H1 (cell line): Measurements from ENCODE around the gene ARHGEF7. TPM values are rescaled to one million over a fixed set of nuclear protein-coding genes. Genes with fewer than 3 reads are reported as not detected.

Source experiments
- CTCF ChIA-PET: fragments of 300-600 bp; sonication (Branson Sonifier 250); formaldehyde crosslinking; loops from one replicate; lab custom pipeline; 2021; ENCODE audit not compliant: partially characterized antibody; lab: Charles Lee
- POLR2A ChIA-PET: fragments of 300-600 bp; sonication (Branson Sonifier 250); formaldehyde crosslinking; loops from one replicate; lab custom pipeline; 2021; ENCODE audit warnings: inconsistent platforms; ENCODE audit not compliant: partially characterized antibody; lab: Charles Lee
- DNase-seq, 2 experiments: peaks; one replicate each; pipeline versions ENCODE4 v3.0.0 to v3.0.0-alpha.2; 2010 to 2022; ENCODE audit warnings: low spot score in 2 of 2, low read depth in 1 of 2, mixed read lengths in 1 of 2
- FAIRE-seq: peaks from 2 replicates; lab custom pipeline; 2011; peaks lifted over from hg19 to GRCh38; lab: Jason Lieb, UNC
- H2AFZ ChIP-seq: 2 replicates; pipeline ENCODE4 v1.8.1; 2012; ENCODE audit warnings: low read length, inconsistent platforms
- H2AK5ac ChIP-seq: 2 replicates; pipeline ENCODE4 v1.6.1; 2013; ENCODE audit warnings: low read depth, low read length
- H2BK120ac ChIP-seq: replicated peaks from 2 replicates; pipeline ENCODE3; 2013; ENCODE audit warnings: low read depth, low read length, inconsistent platforms
- H2BK12ac ChIP-seq: 2 replicates; pipeline ENCODE4 v1.6.1; 2013; ENCODE audit warnings: low read depth, low read length
- H2BK15ac ChIP-seq: 2 replicates; pipeline ENCODE4 v1.6.1; 2013; ENCODE audit warnings: low read length
- H2BK20ac ChIP-seq: 2 replicates; pipeline ENCODE4 v1.6.1; 2013; ENCODE audit warnings: low read length
- H2BK5ac ChIP-seq: 2 replicates; pipeline ENCODE4 v1.6.1; 2013; ENCODE audit warnings: low read depth, low read length
- H3K14ac ChIP-seq: 2 replicates; pipeline ENCODE4 v1.6.1; 2013; ENCODE audit warnings: inconsistent platforms; ENCODE audit not compliant: insufficient read length
- H3K18ac ChIP-seq: 2 replicates; pipeline ENCODE4 v1.6.1; 2013; ENCODE audit warnings: low read length; ENCODE audit errors: extremely low read depth
- H3K23ac ChIP-seq: 2 replicates; pipeline ENCODE4 v1.6.1; 2013; ENCODE audit warnings: inconsistent platforms; ENCODE audit not compliant: insufficient read length
- H3K23me2 ChIP-seq: 2 replicates; pipeline ENCODE4 v1.6.1; 2013; ENCODE audit warnings: low read depth, low read length
- H3K27ac ChIP-seq: 2 replicates; pipeline ENCODE4 v1.6.1; 2011; ENCODE audit warnings: low read depth, low read length, inconsistent platforms
- H3K27me3 ChIP-seq, 4 experiments: replicated peaks in 1 of 4; 1 replicate in 1 of 4; 2 replicates in 3 of 4; pipeline versions ENCODE4 v1.6.1 to v1.8.1; 2011 to 2013; ENCODE audit warnings: low read length in 3 of 4, mild to moderate bottlenecking in 3 of 4, inconsistent platforms in 2 of 4, mixed read lengths in 2 of 4, moderate library complexity in 1 of 4; ENCODE audit not compliant: control insufficient read depth in 3 of 4, insufficient read depth in 3 of 4; ENCODE audit errors: extremely low read depth in 1 of 4
- H3K36me3 ChIP-seq, 4 experiments: 2 replicates each; pipeline versions ENCODE4 v1.6.1 to v1.8.1; 2011 to 2013; ENCODE audit warnings: mild to moderate bottlenecking in 4 of 4, low read length in 3 of 4, moderate library complexity in 2 of 4, control low read depth in 1 of 4, inconsistent platforms in 1 of 4; ENCODE audit not compliant: insufficient read depth in 4 of 4, control insufficient read depth in 2 of 4
- H3K4ac ChIP-seq: replicated peaks from 2 replicates; pipeline ENCODE3; 2013; ENCODE audit warnings: low read length, low read depth, mixed read lengths, inconsistent platforms; ENCODE audit not compliant: insufficient read length
- H3K4me1 ChIP-seq, 4 experiments: replicated peaks in 1 of 4; 1 replicate in 1 of 4; 2 replicates in 3 of 4; pipeline versions ENCODE4 v1.6.1 to v1.8.1; 2011 to 2013; ENCODE audit warnings: low read length in 3 of 4, inconsistent platforms in 2 of 4, mixed read lengths in 1 of 4; ENCODE audit not compliant: insufficient read depth in 4 of 4, control insufficient read depth in 3 of 4
- H3K4me2 ChIP-seq, 2 experiments: 2 replicates each; pipeline versions ENCODE4 v1.6.1 to v1.8.1; 2011 to 2013; ENCODE audit warnings: low read depth in 2 of 2, low read length in 2 of 2, control low read depth in 1 of 2, inconsistent platforms in 1 of 2, mild to moderate bottlenecking in 1 of 2; ENCODE audit not compliant: insufficient read depth in 1 of 2
- H3K4me3 ChIP-seq, 4 experiments: fragments of 200-600, 300-600 bp in 1 of 4; sonication (generic), shearing (Covaris generic), sonication (Bioruptor Twin) in 1 of 4; 2 replicates each; pipeline versions ENCODE4 v1.5.1 to v1.8.1; 2011 to 2016; ENCODE audit warnings: low read length in 4 of 4, low read depth in 3 of 4, control low read depth in 2 of 4, inconsistent platforms in 2 of 4, mild to moderate bottlenecking in 2 of 4, mixed read lengths in 1 of 4, moderate library complexity in 1 of 4; ENCODE audit not compliant: insufficient read depth in 2 of 4; ENCODE audit errors: extremely low read depth in 1 of 4
- H3K56ac ChIP-seq: replicated peaks from 2 replicates; pipeline ENCODE3; 2013; ENCODE audit warnings: low read depth, mild to moderate bottlenecking, mixed read lengths, low read length, inconsistent platforms; ENCODE audit not compliant: insufficient read length
- H3K79me1 ChIP-seq: 2 replicates; pipeline ENCODE4 v1.6.1; 2013; ENCODE audit warnings: low read depth, low read length, control low read depth
- H3K79me2 ChIP-seq, 2 experiments: 2 replicates each; pipeline versions ENCODE4 v1.6.1 to v1.8.1; 2012 to 2013; ENCODE audit warnings: low read length in 2 of 2, mild to moderate bottlenecking in 2 of 2, inconsistent platforms in 1 of 2; ENCODE audit not compliant: insufficient read depth in 2 of 2, control insufficient read depth in 1 of 2
- H3K9ac ChIP-seq, 4 experiments: replicated peaks in 1 of 4; 1 replicate in 1 of 4; 2 replicates in 3 of 4; pipeline versions ENCODE4 v1.6.1 to v1.8.1; 2011 to 2013; ENCODE audit warnings: low read depth in 3 of 4, low read length in 3 of 4, control low read depth in 2 of 4, mild to moderate bottlenecking in 2 of 4, moderate library complexity in 2 of 4, inconsistent platforms in 1 of 4; ENCODE audit errors: extremely low read depth in 1 of 4
- H3K9me3 ChIP-seq, 2 experiments: 2 replicates each; pipeline versions ENCODE4 v1.6.1 to v1.8.1; 2012 to 2013; ENCODE audit warnings: mild to moderate bottlenecking in 2 of 2, moderate library complexity in 2 of 2, control low read depth in 1 of 2, inconsistent platforms in 1 of 2, low read depth in 1 of 2, low read length in 1 of 2, mixed read lengths in 1 of 2; ENCODE audit not compliant: insufficient read depth in 2 of 2
- H4K20me1 ChIP-seq, 2 experiments: replicated peaks in 1 of 2; 2 replicates each; pipeline versions ENCODE3 to v1.8.1; 2011 to 2013; ENCODE audit warnings: inconsistent platforms in 2 of 2, low read length in 2 of 2, mild to moderate bottlenecking in 1 of 2; ENCODE audit not compliant: insufficient read depth in 2 of 2, control insufficient read depth in 1 of 2
- H4K5ac ChIP-seq: 2 replicates; pipeline ENCODE4 v1.6.1; 2013; ENCODE audit warnings: low read length, low read depth, mixed read lengths, inconsistent platforms; ENCODE audit not compliant: insufficient read length
- H4K8ac ChIP-seq: 2 replicates; pipeline ENCODE4 v1.8.0; 2013; ENCODE audit warnings: mild to moderate bottlenecking, moderate library complexity, low read length, inconsistent platforms; ENCODE audit not compliant: insufficient read depth; ENCODE audit errors: extremely low read depth
- H4K91ac ChIP-seq: replicated peaks from 2 replicates; pipeline ENCODE3; 2013; ENCODE audit warnings: low read length, mixed read lengths, inconsistent platforms; ENCODE audit not compliant: insufficient read length
- CBX5 ChIP-seq: fragments of 300-800, 300-1000 bp; sonication (generic); IDR thresholded peaks from 2 replicates; pipeline ENCODE4 v1.7.1; 2016; ENCODE audit warnings: antibody characterized with exemption, low read length, low read depth
- CBX8 ChIP-seq: fragments of 300-800, 300-1000 bp; sonication (generic); IDR thresholded peaks from 2 replicates; pipeline ENCODE4 v1.7.1; 2016; ENCODE audit warnings: low read depth, low read length, borderline replicate concordance
- HDAC6 ChIP-seq: IDR thresholded peaks from one replicate; pipeline ENCODE4 v1.7.1; 2012; ENCODE audit warnings: low read depth, mild to moderate bottlenecking, inconsistent platforms, low read length, moderate library complexity
- whole genome bisulfite sequencing, 2 experiments: shearing (Covaris generic) in 1 of 2; methylation state at CpG; one replicate each; pipeline versions ENCODE4 v1.1.6 to v1.1.7; 2013 to 2015; ENCODE audit warnings: low lambda C conversion rate in 2 of 2, mixed read lengths in 2 of 2, inconsistent platforms in 1 of 2, low coverage in 1 of 2, missing lambda C conversion rate in 1 of 2; ENCODE audit not compliant: insufficient replicate concordance in 2 of 2, insufficient coverage in 1 of 2, insufficient read length in 1 of 2; ENCODE audit errors: extremely low coverage in 1 of 2, missing lambda C conversion rate in 1 of 2; 5-methylcytosine and 5-hydroxymethylcytosine counted together
- polyA plus RNA-seq, 7 experiments: library from polyadenylated mRNA; depleted of rRNA in 3 of 7; stranded (reverse) in 5 of 7; unstranded in 2 of 7; fragments of >200 nt in 5 of 7; fragments of 200-250 nt in 2 of 7; gene quantifications; 1 replicate in 5 of 7; 2 replicates in 1 of 7; 4 replicates in 1 of 7; pipeline versions ENCODE4 v1.2.1 to v1.2.3, GENCODE V29; 2011 to 2013; ENCODE audit warnings: missing spikeins in 2 of 7, mixed read lengths in 2 of 7
- total RNA-seq: library from RNA; stranded (reverse); fragmentation: NEBNext Ultra II Directional; extraction: Animal tissue kit (Norgen Biotek cat#: 25700); gene quantifications from 2 replicates; pipeline ENCODE4 v1.2.1, GENCODE V29; 2021

ARHGEF7 gene
- total and polyA plus RNA-seq, 2 of the 8 experiments (the other 6 are each of a cell fraction or from before 2014, with no cell fraction given) = 26.2 to 56.5 TPM

GRCh38 chr13:111278743-111279652, 163.9 kb downstream of the ARHGEF7 start:
- Histone ChIP-seq H2BK15ac (no peak overlapping the region), H3K9me3 (no peaks in the 10 kb centered on the region), H2AFZ (no peak overlapping the region), H2BK5ac (no peak overlapping the region), H4K8ac (no peak overlapping the region), H3K23ac (no peak overlapping the region), H3K4ac (no peak overlapping the region), H3K79me1 (peaks cover 2% of the 10 kb centered on the region; the same call in 1 of the 2 replicates), H2BK20ac (no peak overlapping the region), H3K23me2 (no peaks in the 10 kb centered on the region), H4K20me1 (peaks cover 2 to 5% of the 10 kb centered on the region in 2 experiments), H3K4me1 (no peaks in the 10 kb centered on the region), H3K27ac (no peak overlapping the region), H4K91ac (no peak overlapping the region), H2BK120ac (no peak overlapping the region), H3K14ac (no peak overlapping the region), H3K56ac (no peak overlapping the region), H2BK12ac (no peak overlapping the region), H4K5ac (no peak overlapping the region), H3K36me3 (peaks cover 21 to 59% (median 44%) of the 10 kb centered on the region in 4 experiments), H2AK5ac (no peak overlapping the region), H3K4me2 (no peak overlapping the region), H3K9ac (no peak overlapping the region), H3K18ac (no peak overlapping the region), H3K79me2 (no peaks in the 10 kb centered on the region), H3K4me3 (no peak overlapping the region), H3K27me3 (peaks cover 0 to 1% (median 0%) of the 10 kb centered on the region in 4 experiments; a peak in 1 of 7 replicates)
- 91% methylated on average over 16 of the region's 17 CpGs; no CpG with 5 or more reads in 1 of the 2 experiments for WGBS, 2 experiments
- FAIRE-seq = no peak
- POLR2A ChIA-PET = no interaction called here
- CTCF ChIA-PET = interaction anchor here (0.6 kb wide), 1 partner anchor 10 kb away, joined by 3 read pairs; no protein-coding TSS in a partner anchor
- DNase-seq = no peak
- TF ChIP-seq CBX5 (no peak), CBX8 (no peak), HDAC6 (no peak)
